ENCODE results near the gene FYN. TPM values are rescaled to one million over a fixed set of nuclear protein-coding genes. Genes with fewer than 3 reads are reported as not detected.

The FYN gene
- total and polyA plus RNA-seq, 2 of the 4 experiments (the other 2 are of a cell fraction) = 30.8 to 36.4 TPM

DNA sequence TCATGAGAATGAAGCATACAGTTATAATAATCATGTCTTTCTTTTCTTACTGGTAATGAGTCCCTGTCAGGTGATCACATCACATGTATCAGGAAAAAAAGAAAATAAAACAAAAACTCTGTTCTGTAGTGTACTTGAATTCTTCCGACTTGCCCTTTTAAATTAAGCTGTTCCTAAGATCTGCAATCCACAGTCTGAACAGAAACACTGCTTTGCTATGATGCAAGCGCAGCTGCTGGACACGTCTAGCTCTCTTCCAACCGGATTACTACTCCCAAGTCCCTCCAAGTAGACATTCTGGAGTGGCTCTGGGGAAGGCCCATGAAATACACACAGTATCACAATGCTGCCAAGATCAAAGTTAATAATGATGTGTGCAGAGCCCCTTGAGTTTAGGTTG is 83.7 kb downstream of the FYN start:
- H3K79me1 ChIP-seq (ENCODE audit: low read depth in 1 of 2, low read length in 2 of 2) = peaks cover 16 to 22% of the 10 kb centered on the region in 2 experiments; a peak in 3 of 4 replicates
- H2BK15ac ChIP-seq (ENCODE audit: low read depth, low read length) = no peak overlapping the region
- in situ Hi-C loops (cut with MboI; ENCODE audit: low sequenced_read_pairs) (no loop called here), dilution Hi-C loops (cut with HindIII; ENCODE audit: low sequenced_read_pairs, unreplicated experiment) (no loop called here), intact Hi-C loops (cut with micrococcal nuclease) (no loop called here)
- WGBS, 2 experiments (ENCODE audit: extremely low coverage in 2 of 2, insufficient read length in 1 of 2) = no CpG with 5 or more reads among the region's 4 CpGs
- H2AK9ac ChIP-seq (replicated peaks; ENCODE audit: low read depth, low read length, poor library complexity) = no peak overlapping the region
- no peak overlapping the region for H2BK5ac ChIP-seq (ENCODE audit: low read depth, low read length, poor library complexity, severe bottlenecking)
- no peak overlapping the region for H2AFZ ChIP-seq (replicated peaks; ENCODE audit: low read length, poor library complexity)
- H4K91ac ChIP-seq (ENCODE audit: insufficient read depth, low read depth, low read length) = no peak overlapping the region
- H3K4me2 ChIP-seq (ENCODE audit: low read depth, low read length) = no peak overlapping the region
- H3K36me3 ChIP-seq (ENCODE audit: control insufficient read depth, insufficient read depth, low read length) = no peaks in the 10 kb centered on the region
- no peak overlapping the region for H3K4me3 ChIP-seq (ENCODE audit: insufficient read depth, low read depth, low read length)
- no peak overlapping the region for H3K56ac ChIP-seq (ENCODE audit: extremely low read depth, insufficient read depth, low read length)
- H4K20me1 ChIP-seq (ENCODE audit: insufficient read depth, low read length) = peaks cover 8% of the 10 kb centered on the region; the same call in 1 of the 2 replicates
- no peak overlapping the region for H3K4ac ChIP-seq (ENCODE audit: low read depth, low read length)
- TF ChIP-seq, protein P1, sequence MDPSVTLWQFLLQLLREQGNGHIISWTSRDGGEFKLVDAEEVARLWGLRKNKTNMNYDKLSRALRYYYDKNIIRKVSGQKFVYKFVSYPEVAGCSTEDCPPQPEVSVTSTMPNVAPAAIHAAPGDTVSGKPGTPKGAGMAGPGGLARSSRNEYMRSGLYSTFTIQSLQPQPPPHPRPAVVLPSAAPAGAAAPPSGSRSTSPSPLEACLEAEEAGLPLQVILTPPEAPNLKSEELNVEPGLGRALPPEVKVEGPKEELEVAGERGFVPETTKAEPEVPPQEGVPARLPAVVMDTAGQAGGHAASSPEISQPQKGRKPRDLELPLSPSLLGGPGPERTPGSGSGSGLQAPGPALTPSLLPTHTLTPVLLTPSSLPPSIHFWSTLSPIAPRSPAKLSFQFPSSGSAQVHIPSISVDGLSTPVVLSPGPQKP (IDR thresholded peaks at IDR 0.05; ENCODE audit: borderline replicate concordance, low read depth, low read length) = no peak
- TF ChIP-seq CEBPB (IDR thresholded peaks at IDR 0.05; ENCODE audit: low read depth, low read length) = peak; percentile 11; the same call in 1 of the 2 replicates
- no peaks in the 10 kb centered on the region for H3K27me3 ChIP-seq (ENCODE audit: control insufficient read depth, insufficient read depth, low read length)
- H3K9me1 ChIP-seq (ENCODE audit: insufficient read depth, low read length) = peaks cover 3% of the 10 kb centered on the region; the same call in 1 of the 2 replicates
- H3K9ac ChIP-seq (ENCODE audit: low read depth, low read length) = no peak overlapping the region
- H2BK20ac ChIP-seq (ENCODE audit: low read depth, low read length) = no peak overlapping the region
- CTCF ChIA-PET = no interaction called here
- DNase-seq (peak; percentile 40), ATAC-seq (ENCODE audit: low read depth) (peak; percentile 40)
- no peak overlapping the region for H3K27ac ChIP-seq (ENCODE audit: insufficient read depth, low read length)
- peaks cover 4% of the 10 kb centered on the region; the same call in 1 of the 2 replicates for H3K4me1 ChIP-seq (ENCODE audit: control insufficient read depth, insufficient read depth, low read length)
- POLR2A ChIA-PET (ENCODE audit: unreplicated experiment) = no interaction called here
- H3K23ac ChIP-seq (ENCODE audit: low read depth, low read length) = no peak overlapping the region
- H4K5ac ChIP-seq (ENCODE audit: low read depth, low read length) = no peak overlapping the region
- H3K18ac ChIP-seq (ENCODE audit: low read depth, low read length) = no peak overlapping the region
- no peak overlapping the region for H2BK120ac ChIP-seq (ENCODE audit: low read depth, low read length)
- H4K8ac ChIP-seq (ENCODE audit: low read depth in 2 of 2, low read length in 2 of 2) = no peak overlapping the region
- BruUV-seq (replicated peaks) = no TSS peak
- no peak overlapping the region for H2AK5ac ChIP-seq (ENCODE audit: low read depth, low read length)
- no peak overlapping the region for H3K14ac ChIP-seq (replicated peaks; ENCODE audit: low read depth, low read length)
- no peaks in the 10 kb centered on the region for H3K9me3 ChIP-seq (ENCODE audit: control insufficient read depth, insufficient read depth, low read length)

All from IMR-90 (cell line).